Measurements from ENCODE around the gene MED13L.

MED13L gene

DNA sequence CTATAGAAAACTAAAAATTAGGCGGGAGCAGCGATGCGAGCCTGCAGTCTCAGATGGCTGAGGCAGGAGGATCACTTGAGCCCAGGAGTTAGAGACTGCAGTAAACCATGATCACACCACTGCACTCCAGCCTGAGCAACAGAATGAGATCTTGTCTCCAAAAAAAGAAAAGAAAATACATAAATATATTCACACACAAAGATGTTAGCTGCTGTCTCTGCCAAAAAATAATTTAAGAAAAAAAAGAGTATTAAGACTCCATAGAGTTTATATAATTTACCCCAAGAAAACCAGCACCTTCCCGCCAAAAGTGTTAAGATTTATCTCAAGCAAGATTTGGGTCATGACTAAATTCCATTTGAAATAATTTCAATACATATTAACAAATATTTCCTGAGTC is 102.6 kb downstream of the MED13L start:
- no peak for DNase-seq

DNA sequence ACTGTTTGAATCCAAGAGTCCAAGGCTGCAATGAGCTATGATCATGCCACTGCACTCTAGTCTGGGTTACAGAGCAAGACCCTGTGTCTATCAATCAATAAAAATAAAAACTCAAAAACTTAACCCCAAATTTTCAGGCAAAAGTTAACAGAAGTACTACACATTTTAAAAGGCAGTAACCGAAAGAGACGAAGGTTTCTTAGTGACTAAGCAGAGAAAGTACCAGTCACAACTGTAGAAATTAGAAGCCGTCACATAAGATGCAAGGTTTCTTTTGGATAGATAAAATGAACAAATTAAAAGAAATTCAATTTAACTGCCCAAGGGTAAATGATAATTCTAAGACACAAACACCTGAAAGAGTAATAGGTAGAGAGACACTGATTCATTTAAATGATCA is 103.5 kb downstream of the MED13L start:
- DNase-seq: no peak

DNA sequence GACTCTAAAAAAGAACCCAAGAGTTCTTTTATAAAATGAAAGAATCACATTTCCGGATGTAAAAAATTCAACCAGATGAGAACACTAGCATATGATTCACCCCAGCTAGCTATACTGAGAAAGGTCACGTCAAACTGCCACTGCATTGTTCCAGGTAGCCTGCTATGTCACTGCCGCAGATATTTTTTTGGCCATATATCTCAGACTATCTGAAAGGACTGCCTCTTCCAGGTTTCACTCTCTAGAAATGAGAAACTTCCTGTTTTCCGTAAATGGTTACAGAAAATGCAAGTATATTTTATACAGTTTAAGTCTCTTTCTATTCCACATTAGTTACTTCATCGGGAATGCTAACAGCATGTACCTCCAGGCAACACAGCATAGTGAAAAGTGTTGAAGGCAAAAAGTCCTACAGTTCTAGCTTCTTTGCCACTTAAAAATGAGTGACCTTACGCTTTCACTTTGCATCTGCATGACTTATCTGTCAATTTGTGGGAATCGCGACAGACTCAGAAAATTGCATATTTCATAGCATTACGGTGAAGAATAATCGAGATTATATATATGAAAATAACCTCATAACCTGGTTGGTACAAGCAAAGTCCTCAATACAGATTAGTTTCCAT is 105.2 kb downstream of the MED13L start:
- no peak for DNase-seq

DNA sequence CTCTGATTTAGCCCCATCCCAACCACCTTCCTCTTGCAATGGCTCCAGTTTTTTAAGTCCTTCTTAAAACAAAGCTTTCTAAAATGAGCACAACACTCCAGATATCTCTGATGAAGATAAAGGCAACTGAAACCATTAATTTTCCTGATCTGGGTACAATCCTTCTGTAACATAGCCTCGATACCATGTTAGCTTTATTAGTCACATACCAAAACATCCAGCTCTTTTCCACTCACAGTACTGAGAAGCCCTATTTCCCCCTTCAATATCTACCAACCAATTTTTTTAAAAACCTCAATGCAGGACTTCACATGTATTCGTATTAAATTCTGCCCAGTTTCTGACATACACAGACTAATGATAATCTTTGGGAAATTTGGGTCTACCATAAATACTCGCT is 105.9 kb downstream of the MED13L start:
- DNase-seq: no peak

DNA sequence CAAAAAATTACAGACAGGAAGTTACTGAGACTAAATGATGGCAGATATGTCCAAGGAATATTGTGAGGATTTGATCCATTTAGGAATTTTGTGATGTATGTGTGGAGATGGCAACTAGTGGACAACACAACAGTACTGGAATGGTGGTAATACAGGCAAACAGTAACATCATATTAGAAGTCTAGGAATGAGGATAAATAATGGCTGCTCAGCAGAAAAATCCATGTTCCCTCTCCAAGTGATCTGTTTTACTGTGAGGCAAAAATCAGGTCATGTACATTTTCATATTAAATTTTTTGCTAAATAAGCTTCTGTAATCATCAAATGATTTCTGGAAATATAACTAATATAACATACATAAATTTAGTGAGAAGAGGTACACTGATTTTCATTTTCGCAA is 108.4 kb downstream of the MED13L start:
- DNase-seq: no peak

DNA sequence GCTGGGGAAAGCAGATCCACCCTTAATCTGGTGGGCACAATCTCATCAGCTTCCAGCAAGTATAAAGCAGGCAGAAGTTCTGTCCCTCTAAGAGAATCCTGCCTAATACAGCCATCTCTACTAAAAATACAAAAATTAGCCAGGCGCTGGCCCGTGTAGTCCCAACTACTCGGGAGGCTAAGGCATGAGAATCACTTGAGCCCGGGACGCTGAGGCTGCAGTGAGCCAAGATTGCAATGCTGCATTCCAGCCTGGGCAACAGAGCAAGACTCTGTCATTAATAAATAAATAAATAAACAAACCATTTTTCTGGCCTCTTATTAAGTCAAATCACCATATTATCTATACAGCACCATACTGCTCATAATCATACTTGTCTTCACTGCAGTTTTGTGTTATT is 111.2 kb downstream of the MED13L start:
- no peak for DNase-seq

DNA sequence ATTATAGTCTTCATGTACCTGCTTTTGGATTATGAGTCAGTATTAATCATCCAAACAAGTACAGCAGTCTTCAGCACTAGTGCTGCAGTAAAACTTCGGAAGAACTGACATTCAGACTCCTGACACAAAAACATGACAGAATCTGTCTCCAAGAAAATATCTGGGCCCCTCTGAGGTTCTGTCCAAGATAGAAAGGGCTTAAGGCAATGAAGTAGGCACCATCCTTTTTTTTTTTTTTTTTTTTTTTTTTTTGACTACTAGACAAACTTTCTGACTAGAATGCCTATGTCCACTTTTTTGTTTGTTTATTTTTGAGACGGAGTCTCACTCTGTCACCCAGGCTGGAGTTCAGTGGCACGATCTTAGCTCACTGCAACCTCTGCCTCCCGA is 112.5 kb downstream of the MED13L start:
- DNase-seq: no peak

DNA sequence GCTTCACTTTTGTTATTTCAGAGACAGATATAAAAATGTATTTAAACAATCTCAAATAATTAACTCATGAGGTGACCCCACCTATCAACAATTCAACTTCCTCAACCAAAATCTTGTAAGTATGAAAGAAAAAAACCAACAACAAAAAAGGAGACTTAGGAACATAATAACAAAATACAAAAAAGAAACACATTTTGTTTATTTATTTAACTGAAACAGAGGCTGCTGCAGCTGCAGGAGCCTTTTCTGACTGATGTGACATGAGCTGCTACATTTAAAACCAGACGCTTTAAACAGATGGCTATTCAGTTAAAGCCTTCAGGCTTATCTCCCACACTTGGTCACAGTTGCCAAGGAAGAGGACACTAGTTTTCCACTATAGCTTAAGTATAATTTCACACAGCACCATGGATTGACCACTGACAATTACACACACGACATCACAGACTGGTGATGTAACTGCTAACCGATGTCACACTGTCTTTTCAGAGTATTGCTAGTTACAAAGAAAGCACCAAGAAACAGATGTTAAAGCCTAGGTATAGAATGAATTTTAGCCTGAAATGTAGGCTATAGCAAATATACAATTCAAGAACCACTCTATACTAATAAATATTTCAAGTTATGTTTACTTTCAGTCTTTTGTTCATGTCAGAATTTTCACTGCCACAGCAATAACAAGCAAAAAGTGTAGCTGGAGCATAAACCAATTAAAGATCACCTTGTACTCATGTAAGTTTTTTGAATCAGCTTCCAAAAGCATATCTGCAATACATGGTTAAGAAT is 113.0 kb downstream of the MED13L start:
- no peak for DNase-seq

DNA sequence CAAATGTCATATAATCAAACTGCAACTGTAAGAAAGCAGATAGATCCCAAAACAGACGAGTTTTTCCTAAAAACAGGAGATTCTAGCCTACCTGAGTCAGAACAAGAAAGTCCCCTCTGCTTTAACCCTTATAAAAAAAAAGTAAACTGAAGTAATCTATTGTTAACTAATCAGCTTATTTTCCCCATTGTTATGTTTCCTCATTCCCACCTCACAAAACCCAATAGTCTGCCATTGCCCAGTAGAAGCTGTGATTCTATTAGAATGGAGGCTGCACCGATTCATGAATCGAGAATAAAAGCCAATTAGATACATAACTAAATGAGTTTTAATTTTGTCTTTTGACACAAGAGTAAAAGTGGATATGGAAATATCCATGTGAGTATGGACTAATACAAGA is 115.4 kb downstream of the MED13L start:
- DNase-seq: no peak

DNA sequence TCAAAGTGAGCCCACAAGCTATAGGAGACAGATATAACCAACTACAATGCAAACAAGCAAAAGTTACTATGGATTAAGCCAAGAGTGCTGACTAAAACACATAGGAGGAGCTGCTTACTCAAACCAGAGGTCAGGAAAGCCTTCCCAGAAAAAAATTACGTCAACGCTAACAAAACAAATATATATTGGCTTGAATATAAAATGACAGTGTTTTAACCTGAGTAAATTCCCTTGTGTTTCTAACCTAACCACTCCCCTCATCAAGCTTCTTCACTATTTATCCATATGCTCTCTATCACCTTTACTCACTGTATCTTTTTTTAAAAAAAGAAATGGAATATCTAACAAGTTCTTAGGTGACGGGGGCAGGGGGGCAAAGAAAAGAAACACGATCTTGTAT is 115.9 kb downstream of the MED13L start:
- no peak for DNase-seq

DNA sequence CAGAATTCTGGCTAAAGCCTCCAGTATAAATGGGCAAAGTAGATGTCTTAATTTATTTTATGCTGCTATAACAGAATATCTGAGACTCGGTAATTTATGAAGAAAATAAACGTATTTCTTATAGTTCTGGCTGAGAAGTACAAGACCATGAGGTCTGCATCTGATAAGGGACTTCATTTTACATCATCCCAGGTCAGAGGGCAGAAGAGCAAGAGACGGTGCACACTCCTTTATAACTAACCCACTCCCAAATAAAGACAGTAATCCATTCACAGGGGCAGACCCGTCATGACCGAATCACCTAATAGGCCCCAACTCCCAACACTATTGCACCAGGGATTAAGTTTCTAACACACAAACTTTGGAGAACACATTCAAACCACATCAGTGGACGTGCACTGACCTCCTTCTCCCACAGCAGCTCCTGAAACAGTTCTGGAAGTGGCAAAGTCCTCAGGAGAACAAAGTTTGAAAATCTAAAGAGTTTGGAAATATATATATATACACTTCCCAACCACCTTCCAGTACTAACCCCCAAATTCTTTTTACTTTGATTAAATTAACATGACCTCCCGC is 116.5 kb downstream of the MED13L start:
- DNase-seq: no peak

DNA sequence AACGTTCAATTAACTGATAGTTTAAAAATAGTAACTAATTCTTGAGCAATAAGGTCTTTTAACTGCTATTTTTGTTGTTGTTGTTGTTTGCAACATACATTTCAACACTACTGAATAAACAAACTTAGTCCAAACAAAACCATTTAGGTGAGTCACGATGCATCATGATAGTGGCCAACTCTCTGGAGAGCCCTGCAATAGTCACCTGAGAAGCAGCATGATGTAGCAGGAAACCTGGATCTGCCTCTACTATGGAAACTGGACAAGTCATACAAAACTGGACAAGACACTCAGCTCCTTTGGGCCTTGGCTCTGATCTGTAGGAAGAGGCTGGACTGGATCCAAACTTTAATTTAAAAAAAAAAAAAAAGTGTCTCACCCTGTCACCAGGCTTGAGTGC is 117.3 kb downstream of the MED13L start:
- DNase-seq: no peak

DNA sequence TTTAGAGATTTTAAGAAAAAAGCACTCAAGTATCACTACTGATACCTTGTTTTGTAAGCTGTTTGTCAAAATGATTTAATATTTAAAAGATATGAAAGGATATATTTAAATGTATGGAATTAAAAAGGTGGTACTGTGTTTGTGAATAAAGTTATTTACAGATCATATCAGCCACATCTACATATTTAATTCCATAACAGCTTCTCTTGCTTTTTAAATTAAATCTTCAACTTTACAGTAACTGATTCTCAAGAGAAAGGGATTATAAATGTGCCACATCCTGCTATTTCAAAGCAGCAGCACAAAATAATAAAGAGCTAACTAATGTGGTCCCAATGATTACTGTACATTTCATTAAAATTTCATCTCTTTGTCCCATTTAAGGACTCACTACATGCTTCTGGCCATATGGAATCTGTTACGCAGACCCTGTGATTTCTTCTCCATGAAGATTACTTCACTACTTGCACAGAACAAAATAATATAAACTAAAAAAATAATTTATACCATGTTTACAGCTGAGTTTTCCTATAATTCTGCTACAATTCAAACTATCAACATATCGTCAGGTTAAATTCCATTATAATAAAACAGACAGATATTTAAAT is 117.8 kb downstream of the MED13L start:
- no peak for DNase-seq

DNA sequence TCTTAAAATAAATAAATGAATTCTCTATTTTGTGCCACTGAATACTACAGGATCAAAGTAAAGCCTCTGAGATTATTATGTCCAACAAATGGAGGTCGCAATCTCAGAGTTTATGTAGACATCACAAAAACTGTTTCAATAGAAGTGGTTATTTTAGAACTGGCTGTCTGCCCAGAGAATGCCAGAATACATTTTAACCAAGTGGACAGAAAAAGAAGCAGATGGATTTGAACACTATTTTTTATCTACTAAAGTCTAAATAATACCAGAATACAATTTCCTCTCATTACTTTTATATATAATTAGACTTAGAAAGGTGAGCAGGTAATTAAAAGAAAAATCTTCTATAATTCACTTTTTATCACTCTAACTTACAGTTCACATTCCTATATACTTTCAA is 118.3 kb downstream of the MED13L start:
- DNase-seq: no peak

DNA sequence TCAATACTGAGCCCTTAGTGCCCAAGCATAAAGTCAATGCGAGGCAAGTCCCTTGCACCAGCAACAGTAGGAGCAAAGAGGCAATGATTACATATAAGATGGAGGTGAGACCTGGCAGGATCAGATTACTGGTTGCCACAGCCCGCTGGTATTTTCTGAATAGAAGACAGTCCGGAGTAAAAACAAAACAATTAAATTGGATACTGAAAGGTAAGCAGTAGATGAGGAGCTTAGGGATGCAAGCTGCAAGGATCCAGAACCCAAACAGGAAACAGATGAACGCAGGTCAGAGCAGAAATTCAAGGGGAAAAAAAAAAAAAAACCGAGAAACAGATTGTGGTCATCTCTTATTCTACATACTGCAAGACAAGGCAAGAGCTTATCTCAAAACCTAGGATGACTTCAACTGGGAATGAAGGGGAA is 119.6 kb downstream of the MED13L start:
- no peak for DNase-seq

DNA sequence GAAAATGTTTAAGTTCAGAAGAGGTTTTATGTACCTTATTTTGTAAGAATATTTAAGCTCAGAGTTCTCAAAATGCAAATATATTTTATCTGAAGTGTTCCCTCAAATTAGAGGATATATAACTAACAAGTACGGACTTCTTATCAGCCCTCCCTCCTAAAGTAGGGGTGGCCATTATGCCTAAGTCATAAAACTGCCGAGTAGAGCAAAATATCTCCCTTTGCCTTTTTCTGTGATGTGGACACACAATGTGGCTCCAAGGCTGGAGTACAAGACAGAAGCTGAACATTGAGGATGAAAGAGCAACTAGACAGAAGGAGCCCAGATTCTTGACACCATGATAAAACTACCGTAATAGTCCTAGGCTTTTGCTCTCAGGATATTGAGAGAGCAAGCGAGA is 120.9 kb downstream of the MED13L start:
- DNase-seq: no peak

DNA sequence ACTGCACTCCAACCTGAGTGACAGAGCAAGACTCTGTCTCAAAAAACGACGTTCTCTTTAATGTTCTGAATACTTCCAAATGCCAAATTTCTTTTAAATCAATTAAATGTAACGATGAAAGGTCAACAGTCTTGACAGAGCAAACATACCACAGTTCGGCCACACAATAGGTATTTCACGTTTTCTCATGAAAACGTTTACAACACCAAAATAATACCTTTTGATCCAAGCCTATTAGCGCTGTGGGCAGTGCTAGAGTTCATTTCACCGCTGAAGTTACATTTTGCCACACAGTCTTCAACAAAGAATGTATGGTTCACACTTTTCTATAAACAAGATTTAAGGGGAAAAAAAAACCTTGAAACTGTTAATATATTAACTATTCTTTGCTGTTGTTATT is 122.1 kb downstream of the MED13L start:
- DNase-seq: no peak

DNA sequence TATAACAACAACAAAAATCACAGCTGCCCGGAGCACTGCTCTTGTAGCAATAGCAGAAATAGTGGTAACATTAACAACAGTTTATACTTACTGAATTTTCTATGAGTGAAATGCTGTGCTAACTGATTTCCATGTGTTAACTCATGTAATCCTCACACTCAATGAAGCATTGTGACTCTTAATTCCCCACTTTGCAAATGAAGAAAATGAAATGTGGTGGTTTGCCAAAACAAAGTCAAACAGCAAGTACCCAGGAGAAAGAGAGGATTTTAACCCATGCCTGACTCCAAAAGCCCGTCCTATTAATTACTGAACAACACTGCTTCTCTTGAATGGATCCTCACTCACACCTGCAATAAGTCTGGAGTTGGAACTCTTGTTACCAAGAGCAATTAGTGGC is 123.5 kb downstream of the MED13L start:
- DNase-seq: no peak

DNA sequence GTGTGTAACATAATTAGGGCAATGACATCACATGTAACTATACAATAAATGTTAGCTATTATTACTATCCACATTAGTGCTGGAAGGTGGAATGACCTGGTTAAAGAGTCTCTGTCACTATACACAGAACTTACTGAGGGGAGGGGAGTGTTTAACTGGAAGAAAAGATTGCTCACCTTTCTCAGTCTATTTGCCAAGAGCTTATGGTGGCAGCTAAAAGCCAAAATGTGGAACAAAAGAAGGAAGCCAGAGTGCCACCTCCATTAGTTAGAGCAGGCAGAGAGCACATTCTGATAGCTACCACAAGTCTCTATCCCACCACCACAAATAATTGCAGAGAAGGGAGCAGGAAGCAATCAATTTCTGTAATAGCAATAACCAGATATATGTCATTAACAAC is 124.4 kb downstream of the MED13L start:
- DNase-seq: no peak

DNA sequence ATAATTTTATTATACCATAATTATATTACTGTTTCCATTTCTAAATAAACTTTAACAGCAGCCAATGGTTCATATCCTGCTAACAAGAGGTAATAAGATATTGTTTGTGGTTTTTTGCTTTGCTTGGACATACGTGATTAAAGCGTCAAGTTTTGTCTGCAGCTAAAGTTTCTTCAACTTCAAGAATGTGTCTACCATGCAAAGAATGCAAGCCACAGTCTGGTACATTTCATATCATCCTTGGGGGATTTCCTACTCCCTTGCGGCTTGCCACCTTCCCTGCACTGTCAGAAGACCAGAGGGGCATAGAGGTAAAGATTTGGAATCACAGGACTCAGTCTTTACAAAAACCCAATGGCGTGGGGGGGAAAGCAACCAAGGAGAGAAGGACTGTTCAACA is 125.2 kb downstream of the MED13L start:
- DNase-seq: no peak

DNA sequence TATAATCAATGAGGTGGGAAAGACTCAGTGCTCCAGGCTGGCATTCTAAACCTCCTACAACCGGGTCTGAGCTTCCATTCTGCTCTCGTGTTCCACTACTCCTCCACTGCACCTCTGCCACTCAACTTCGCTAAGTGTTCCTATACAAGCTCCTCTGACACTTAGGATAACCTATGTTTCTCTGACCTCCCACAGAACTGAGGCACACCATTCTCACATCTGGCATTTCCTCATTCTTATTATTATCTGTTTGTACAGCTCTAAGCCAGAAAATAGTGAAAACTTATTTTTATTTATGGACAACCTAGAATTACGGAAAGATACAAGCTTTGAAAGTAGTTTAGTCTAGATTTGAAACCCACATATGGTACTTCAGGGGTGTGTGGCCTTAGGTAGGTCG is 127.0 kb downstream of the MED13L start:
- DNase-seq: no peak

DNA sequence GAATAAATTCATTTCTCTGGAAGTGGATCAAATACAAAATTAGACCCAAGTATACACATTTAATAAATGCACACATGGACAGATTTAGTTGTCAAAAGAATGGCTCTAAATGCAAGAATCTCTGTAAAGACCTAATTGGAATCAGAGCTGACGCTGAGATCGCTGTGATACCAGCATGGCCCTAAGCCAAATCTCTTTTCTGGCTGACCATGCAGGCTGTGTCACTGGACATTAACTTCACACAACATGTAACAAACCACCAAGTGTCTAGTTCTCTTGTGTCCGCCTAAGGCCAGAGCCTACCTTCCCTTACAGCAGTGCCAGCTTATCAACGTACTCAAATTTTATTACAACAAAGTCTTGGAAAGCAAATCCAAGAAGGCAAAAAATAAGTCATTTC is 127.5 kb downstream of the MED13L start:
- no peak for DNase-seq

DNA sequence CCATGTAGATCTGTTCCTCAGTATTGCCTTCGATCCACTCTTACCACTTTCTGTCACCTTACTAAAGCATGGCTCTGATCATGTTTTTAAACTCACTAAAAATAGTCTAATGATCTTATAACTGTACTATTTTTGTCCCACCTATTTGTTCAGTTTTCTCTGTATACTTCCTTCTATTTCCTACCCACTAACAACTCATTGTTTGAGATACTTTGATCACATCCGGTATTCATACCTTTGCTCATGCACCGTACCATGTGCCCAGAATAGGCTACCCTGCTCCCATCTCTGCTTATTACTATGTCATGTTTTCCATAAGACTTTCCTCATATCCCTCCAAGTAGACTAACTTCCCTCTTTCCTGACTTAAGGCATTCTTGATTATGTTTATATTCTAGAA is 128.6 kb downstream of the MED13L start:
- DNase-seq: no peak

DNA sequence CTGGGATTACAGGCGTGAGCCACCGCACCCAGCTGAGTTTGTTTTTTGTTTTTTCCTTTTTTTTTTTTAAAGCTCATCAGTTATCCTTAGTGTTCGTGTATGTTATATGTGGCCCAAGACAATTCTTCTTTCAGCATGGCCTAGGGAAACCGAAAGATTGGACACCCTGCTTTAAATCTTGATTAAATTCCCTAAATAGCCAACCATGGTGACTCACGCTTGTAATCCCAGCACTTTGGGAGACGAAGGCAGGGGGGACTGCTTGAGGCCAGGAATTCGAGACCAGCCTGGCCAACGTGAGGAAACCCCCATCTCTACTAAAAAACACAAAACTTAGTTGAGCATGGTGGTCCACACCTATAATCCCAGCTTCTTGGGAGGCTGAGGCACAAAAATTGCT is 131.1 kb downstream of the MED13L start:
- DNase-seq: no peak
